Large intestine (tissue), 3 donors: ENCODE measurements around the gene SEMA6D. TPM values are rescaled to one million over a fixed set of nuclear protein-coding genes. Genes with fewer than 3 reads are reported as not detected.
"Not testable (repeated sequence)": the region's sequence is repeated elsewhere in the genome, so short reads cannot be mapped to it uniquely, and the experiment has no call there.

Experiments used
- DNase-seq, 2 donors: peaks; one replicate each; pipeline versions ENCODE4 v3.0.0 to v3.0.0-alpha.2; 2013
- H3K27ac ChIP-seq: one replicate; pipeline ENCODE4 v1.5.1; 2013; ENCODE audit warnings: low read length
- H3K27me3 ChIP-seq: 2 replicates; pipeline ENCODE4 v1.6.1; 2013; ENCODE audit warnings: low read length; ENCODE audit not compliant: control insufficient read depth, insufficient read depth
- H3K36me3 ChIP-seq: 2 replicates; pipeline ENCODE4 v1.6.1; 2013; ENCODE audit warnings: low read length; ENCODE audit not compliant: control insufficient read depth, insufficient read depth
- H3K4me1 ChIP-seq: one replicate; pipeline ENCODE4 v1.6.1; 2013; ENCODE audit warnings: low read length; ENCODE audit not compliant: control insufficient read depth, insufficient read depth
- H3K4me3 ChIP-seq: one replicate; pipeline ENCODE4 v1.5.1; 2013; ENCODE audit warnings: low read length
- H3K9me3 ChIP-seq: one replicate; pipeline ENCODE4 v1.6.1; 2013; ENCODE audit warnings: mild to moderate bottlenecking, low read depth, low read length, moderate library complexity; ENCODE audit not compliant: control insufficient read depth
- WGBS: methylation state at CpG from one replicate; pipeline ENCODE4 v1.1.5; 2013; ENCODE audit warnings: low lambda C conversion rate; ENCODE audit not compliant: insufficient coverage; 5-methylcytosine and 5-hydroxymethylcytosine counted together
- polyA plus RNA-seq: library from polyadenylated mRNA; unstranded; fragments of 120-200 nt; gene quantifications from one replicate; pipeline ENCODE4 v1.2.1, GENCODE V29; 2013

SEMA6D gene
- polyA plus RNA-seq, 1 donor: 63.7 TPM

GRCh38 chr15:47728426-47728825 lies 11.1 kb downstream of the SEMA6D start:
- no peaks in the 10 kb centered on the region for H3K9me3 ChIP-seq
- H3K4me1 ChIP-seq: peaks cover 18% of the 10 kb centered on the region
- no peak overlapping the region for H3K4me3 ChIP-seq
- no peaks in the 10 kb centered on the region for H3K27me3 ChIP-seq
- no peak overlapping the region for H3K27ac ChIP-seq
- DNase-seq: no peak
- WGBS: 88% methylated on average over 3 of the region's 6 CpGs
- peaks cover 2% of the 10 kb centered on the region for H3K36me3 ChIP-seq

DNA sequence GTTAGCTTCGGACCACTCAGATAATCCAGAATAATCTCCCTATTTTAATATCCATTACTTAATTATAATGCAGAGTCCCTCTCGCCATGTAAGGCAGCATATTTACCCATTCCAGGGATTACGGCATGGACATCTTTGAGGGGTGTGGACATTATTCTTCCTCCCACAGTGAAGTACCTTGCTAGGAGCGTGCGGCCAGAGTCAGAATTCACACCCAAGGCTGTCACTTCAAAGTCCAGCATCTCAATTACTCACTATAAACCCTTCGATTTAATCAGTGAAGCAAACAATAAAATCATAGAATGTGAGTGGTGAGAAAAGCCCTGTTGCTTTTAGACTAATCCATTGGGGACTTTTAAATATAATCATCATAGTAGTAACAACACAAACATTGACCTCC lies 11.6 kb downstream of the SEMA6D start:
- no CpG with 5 or more reads among the region's 6 CpGs for WGBS
- H3K4me1 ChIP-seq: peaks cover 23% of the 10 kb centered on the region
- H3K27ac ChIP-seq: no peak overlapping the region

DNA sequence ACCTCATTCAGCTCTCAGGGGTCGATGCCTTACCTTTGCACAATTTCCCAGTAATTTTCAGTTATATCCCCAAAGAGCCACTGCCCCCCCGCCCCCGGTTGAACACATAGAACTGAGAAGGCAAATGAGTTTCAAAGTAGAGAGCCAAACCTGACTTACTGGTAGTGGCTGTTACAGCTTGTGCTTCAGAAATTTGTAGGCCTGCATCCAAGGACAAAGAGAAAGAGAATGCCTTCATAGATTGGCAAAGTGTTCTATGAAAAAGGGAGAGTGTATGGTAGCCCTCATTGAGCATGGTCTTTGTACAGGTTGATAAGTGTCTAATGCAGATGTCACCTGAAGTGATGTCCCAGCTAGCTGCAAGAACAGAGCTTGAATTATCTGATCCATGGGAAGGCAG lies 13.9 kb downstream of the SEMA6D start:
- 75% methylated on average over 1 of the region's 3 CpGs for WGBS
- Histone ChIP-seq H3K27me3 (no peaks in the 10 kb centered on the region), H3K36me3 (peaks cover 4% of the 10 kb centered on the region), H3K4me3 (no peak overlapping the region), H3K4me1 (peaks cover 22% of the 10 kb centered on the region), H3K9me3 (no peaks in the 10 kb centered on the region), H3K27ac (no peak overlapping the region)
- no peak for DNase-seq

More for the DNA sequence above, 11.6 kb downstream of the SEMA6D start:
- Histone ChIP-seq H3K27me3 (no peaks in the 10 kb centered on the region), H3K4me3 (no peak overlapping the region), H3K9me3 (no peaks in the 10 kb centered on the region), H3K36me3 (peaks cover 2% of the 10 kb centered on the region)
- no peak for DNase-seq

DNA sequence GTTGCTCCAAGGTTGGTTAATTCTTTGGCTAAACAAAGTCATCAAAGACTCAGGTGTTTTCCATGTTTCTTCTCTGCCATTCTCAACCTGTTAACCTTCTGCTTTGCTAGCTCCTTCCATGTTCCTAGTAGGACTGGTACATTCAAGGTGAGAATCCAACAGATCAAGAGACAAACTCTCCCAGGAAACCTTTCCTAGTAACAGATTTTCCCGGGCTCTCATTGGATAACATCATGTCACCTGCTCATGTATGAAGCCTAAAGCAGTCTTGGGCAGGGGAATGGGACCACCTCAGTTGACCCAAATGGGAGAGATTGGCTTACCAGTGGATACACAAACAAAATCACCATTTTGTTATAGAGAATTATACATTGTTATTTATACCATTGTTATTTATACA lies 14.9 kb downstream of the SEMA6D start:
- no CpG with 5 or more reads among the region's 1 CpG for WGBS
- Histone ChIP-seq H3K27me3 (no peaks in the 10 kb centered on the region), H3K4me1 (peaks cover 24% of the 10 kb centered on the region), H3K27ac (peak overlapping the region; percentile 40), H3K36me3 (peaks cover 4% of the 10 kb centered on the region), H3K4me3 (no peak overlapping the region), H3K9me3 (no peaks in the 10 kb centered on the region)
- DNase-seq: no peak

GRCh38 chr15:47733085-47733484 lies 15.8 kb downstream of the SEMA6D start:
- Histone ChIP-seq H3K27ac (peak overlapping the region; percentile 63), H3K9me3 (no peaks in the 10 kb centered on the region), H3K27me3 (no peaks in the 10 kb centered on the region), H3K36me3 (peaks cover 4% of the 10 kb centered on the region), H3K4me1 (peaks cover 23% of the 10 kb centered on the region), H3K4me3 (no peak overlapping the region)
- peak in 1 of 2 donors; percentile 71 for DNase-seq
- 67% methylated on average over 1 of the region's 2 CpGs for WGBS

DNA sequence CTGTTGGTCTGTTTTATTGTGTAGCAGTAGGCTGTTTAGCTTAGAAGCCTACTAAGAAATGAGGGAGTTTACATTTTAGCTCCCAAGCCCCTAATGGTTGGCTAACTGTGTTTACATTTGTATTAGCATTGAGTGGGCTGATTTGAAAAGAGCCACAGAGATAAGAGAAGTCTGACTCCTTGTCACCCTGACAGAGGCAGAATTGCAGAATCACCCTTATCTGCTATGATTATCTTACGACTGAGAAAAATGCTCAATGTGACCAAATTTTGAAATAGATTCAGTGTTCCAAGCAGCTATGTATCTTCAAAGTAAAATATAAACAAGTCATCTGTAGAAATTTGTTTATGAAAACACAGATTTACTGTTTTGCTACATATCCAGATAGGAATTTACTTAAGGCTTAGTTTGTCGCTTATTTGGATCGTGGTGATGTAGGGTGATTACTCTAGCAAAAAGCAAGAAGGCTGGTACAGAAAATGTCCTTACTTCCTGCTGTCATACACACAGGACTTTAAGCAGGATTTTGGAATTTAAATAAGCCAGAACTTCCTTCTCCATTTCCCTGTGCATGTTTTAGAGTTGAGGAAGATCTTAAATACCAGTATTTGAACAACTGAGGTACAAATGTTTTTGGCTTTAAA lies 19.0 kb downstream of the SEMA6D start:
- Histone ChIP-seq H3K9me3 (no peaks in the 10 kb centered on the region), H3K4me3 (no peak overlapping the region), H3K4me1 (peaks cover 27% of the 10 kb centered on the region), H3K27ac (peak overlapping the region; percentile 44), H3K36me3 (peaks cover 7% of the 10 kb centered on the region), H3K27me3 (no peaks in the 10 kb centered on the region)
- 0% methylated on average over 1 of the region's 3 CpGs for WGBS
- no peak for DNase-seq

DNA sequence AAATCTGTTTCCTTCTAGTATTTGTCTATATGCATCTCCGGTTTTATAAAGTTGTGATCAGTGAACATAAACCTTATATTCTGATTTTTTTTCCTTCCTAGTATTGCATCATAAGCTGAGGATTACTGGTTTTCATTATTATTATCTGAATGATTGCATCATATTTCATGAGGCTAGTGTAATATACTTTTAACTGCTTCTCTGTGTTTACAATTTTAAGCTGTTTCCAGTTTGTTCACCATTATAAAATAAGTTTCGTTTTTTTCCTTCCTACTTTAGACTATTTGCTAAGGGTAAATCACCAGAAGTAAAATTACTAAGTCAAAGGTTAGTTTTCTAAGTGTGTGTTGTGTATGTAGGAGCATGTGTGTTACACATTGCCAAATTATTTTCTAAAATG lies 20.2 kb downstream of the SEMA6D start:
- Histone ChIP-seq H3K27ac (peak overlapping the region; percentile 44), H3K9me3 (no peaks in the 10 kb centered on the region), H3K4me3 (no peak overlapping the region), H3K36me3 (peaks cover 5% of the 10 kb centered on the region), H3K4me1 (peaks cover 27% of the 10 kb centered on the region), H3K27me3 (no peaks in the 10 kb centered on the region)
- WGBS: no CpG with 5 or more reads among the region's 2 CpGs
- DNase-seq: peak in 1 of 2 donors; percentile 57

DNA sequence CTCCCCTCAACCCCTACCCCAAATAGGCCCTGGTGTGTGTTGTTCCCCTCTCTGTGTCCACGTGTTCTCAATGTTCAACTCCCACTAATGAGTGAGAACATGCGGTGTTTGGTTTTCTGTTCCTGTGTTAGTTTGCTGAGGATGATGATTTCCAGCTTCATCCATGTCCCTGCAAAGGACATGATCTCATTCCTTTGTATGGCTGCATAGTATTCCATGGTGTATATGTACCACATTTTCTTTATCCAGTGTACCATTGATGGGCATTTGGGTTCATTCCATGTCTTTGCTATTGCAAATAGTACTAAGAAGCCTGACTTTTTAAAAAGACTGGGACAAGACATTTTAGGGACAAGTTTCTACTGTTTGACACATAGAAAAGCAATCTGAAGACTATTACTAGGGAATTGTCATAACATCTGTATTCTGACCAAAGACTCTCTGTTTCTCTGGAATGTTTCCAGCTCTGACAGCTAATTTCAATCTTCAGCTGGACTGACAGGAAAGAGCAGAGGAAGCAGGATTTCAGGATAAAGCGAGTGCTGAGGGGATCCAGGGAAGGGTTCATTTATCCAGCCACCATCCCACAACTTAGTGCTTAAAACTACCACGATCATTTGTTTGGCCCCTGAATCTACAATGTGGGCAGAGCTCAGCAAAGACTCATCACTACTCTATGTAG lies 21.0 kb downstream of the SEMA6D start:
- peak overlapping the region; percentile 44 for H3K27ac ChIP-seq
- not testable (repeated sequence) for H3K4me3 ChIP-seq, H3K36me3 ChIP-seq, H3K27me3 ChIP-seq, H3K9me3 ChIP-seq, DNase-seq
- H3K4me1 ChIP-seq: peaks cover 31% of the 10 kb centered on the region
- no CpG with 5 or more reads among the region's 4 CpGs for WGBS

GRCh38 chr15:47741082-47741481 lies 23.8 kb downstream of the SEMA6D start:
- no peak for DNase-seq
- WGBS: no CpG with 5 or more reads among the region's 4 CpGs
- H3K36me3 ChIP-seq: peaks cover 8% of the 10 kb centered on the region

GRCh38 chr15:47741907-47742306 lies 24.6 kb downstream of the SEMA6D start:
- no CpG with 5 or more reads among the region's 5 CpGs for WGBS

More at GRCh38 chr15:47741082-47741481, 23.8 kb downstream of the SEMA6D start:
- no peaks in the 10 kb centered on the region for H3K9me3 ChIP-seq
- no peak overlapping the region for H3K4me3 ChIP-seq
- H3K27me3 ChIP-seq: no peaks in the 10 kb centered on the region
- no peak overlapping the region for H3K27ac ChIP-seq
- peaks cover 41% of the 10 kb centered on the region for H3K4me1 ChIP-seq

More at GRCh38 chr15:47741907-47742306, 24.6 kb downstream of the SEMA6D start:
- H3K36me3 ChIP-seq: peaks cover 8% of the 10 kb centered on the region
- no peaks in the 10 kb centered on the region for H3K9me3 ChIP-seq
- H3K4me3 ChIP-seq: no peak overlapping the region
- H3K27ac ChIP-seq: no peak overlapping the region
- H3K27me3 ChIP-seq: no peaks in the 10 kb centered on the region
- peaks cover 33% of the 10 kb centered on the region for H3K4me1 ChIP-seq
- no peak for DNase-seq
